ENCODE results near the gene TMEM8B.
A peak's percentile ranks its signal among the peaks of the same experiment; 100 is the strongest.
"Not testable (repeated sequence)": the region's sequence is repeated elsewhere in the genome, so short reads cannot be mapped to it uniquely, and the experiment has no call there.

Gene TMEM8B

DNA sequence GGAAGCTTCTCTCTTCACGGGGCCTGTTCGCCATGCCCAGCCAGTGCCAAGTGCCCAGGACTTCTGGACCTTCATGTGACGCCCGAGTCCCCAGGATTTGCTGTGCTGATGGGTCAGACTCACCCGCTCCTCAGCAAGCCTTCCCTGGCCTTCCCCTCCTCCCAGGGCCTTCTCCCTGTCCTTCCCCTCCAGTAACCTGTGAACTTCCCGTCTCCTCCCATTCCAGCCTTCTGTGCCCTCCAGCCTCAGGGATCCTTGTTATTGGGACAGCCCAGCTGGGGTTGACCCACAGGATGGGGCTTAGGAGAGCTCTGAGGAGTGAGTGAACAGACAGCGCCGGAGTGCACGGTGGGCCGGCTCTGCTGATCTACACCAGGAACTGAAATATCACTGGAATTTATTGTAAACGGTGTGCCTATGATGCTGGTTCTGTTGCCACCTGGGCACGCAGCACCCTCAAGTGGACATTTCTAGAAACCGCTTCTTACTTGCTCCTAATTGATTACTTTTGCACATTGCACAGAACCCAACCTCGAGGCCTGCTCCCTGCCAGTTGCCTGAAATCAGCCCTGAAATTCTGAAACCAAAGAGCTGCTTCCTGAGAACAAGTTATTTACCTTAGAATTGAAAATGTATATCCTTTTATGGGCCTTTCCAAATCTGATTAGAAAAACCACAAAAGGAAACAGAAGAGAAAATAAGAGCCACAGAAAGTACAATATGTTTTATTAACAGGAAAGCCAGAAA, 81.8 kb downstream of the TMEM8B start:
- H3K4me2 ChIP-seq (ENCODE audit: insufficient read depth, low read length, poor library complexity, severe bottlenecking): no peak overlapping the region
- H3K9ac ChIP-seq (ENCODE audit: low read depth, low read length, poor library complexity): no peak overlapping the region
- H2AK5ac ChIP-seq (ENCODE audit: low read depth, low read length): peak overlapping the region; percentile 66
- peak overlapping the region; percentile 97 for H4K91ac ChIP-seq (ENCODE audit: low read depth, low read length, poor library complexity)
- H3K27me3 ChIP-seq (ENCODE audit: control insufficient read depth in 3 of 3, insufficient read depth in 3 of 3, low read depth in 1 of 3, low read length in 3 of 3): no peaks in the 10 kb centered on the region
- H2BK5ac ChIP-seq (ENCODE audit: low read length): peak overlapping the region; percentile 87
- no peak overlapping the region for H3K27ac ChIP-seq (replicated peaks; ENCODE audit: low read length)
- no peaks in the 10 kb centered on the region for H3K36me3 ChIP-seq (replicated peaks in 1 of 2; ENCODE audit: control insufficient read depth in 2 of 2, insufficient read depth in 2 of 2, low read length in 2 of 2)
- no peak for DNase-seq (ENCODE audit: low spot score)
- H3K14ac ChIP-seq (ENCODE audit: low read length): peak overlapping the region; percentile 11
- H2BK15ac ChIP-seq (ENCODE audit: low read length): peak overlapping the region; percentile 95
- H3K4ac ChIP-seq (ENCODE audit: low read length): no peak overlapping the region
- no peak overlapping the region for H2AFZ ChIP-seq (ENCODE audit: low read length)
- H3K4me3 ChIP-seq (ENCODE audit: low read length in 2 of 2): peak overlapping the region in 1 of 2 donors; percentile 17
- no peaks in the 10 kb centered on the region for H3K79me1 ChIP-seq (ENCODE audit: low read depth, low read length)
- H3K23ac ChIP-seq (ENCODE audit: low read depth, low read length, poor library complexity): peak overlapping the region; percentile 8
- peak overlapping the region; percentile 98 for H2BK12ac ChIP-seq (ENCODE audit: low read length)
- no peaks in the 10 kb centered on the region for H3K9me3 ChIP-seq (replicated peaks in 1 of 2; ENCODE audit: control insufficient read depth in 2 of 2, insufficient read depth in 1 of 2, low read depth in 1 of 2, low read length in 2 of 2)
- peak overlapping the region; percentile 69 for H2BK120ac ChIP-seq (ENCODE audit: low read depth, low read length)
- peak overlapping the region; percentile 78 for H3K18ac ChIP-seq (ENCODE audit: low read length)
- H4K8ac ChIP-seq (ENCODE audit: low read depth, low read length): no peak overlapping the region
- H3K4me1 ChIP-seq (ENCODE audit: control insufficient read depth in 2 of 2, insufficient read depth in 1 of 2, low read depth in 1 of 2, low read length in 2 of 2): peaks cover 29 to 43% of the 10 kb centered on the region in 2 donors
- WGBS, 2 donors (ENCODE audit: extremely low coverage in 2 of 2, insufficient read length in 2 of 2, insufficient replicate concordance in 1 of 2): no CpG with 5 or more reads among the region's 14 CpGs

DNA sequence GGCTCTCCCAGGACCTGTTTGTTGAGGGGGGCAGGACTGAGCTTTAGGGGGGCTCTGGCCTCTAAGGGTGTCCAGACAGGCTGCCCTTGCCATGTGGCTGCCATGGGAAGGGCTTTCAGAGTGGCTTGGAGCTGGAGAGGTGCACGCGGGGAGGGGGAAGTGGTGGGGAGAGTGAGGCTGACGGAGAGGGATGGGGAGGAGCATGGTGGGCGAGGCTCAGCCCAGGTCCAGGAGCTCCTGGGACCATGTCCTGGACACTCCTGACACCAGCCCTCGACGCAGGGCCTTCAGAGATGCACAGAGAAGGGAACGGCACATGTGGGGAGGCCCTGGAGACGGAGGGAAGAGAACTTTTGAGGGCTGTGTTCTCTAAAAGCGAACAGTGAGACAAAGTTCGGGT, 82.7 kb downstream of the TMEM8B start:
- no peak overlapping the region for H3K4ac ChIP-seq (ENCODE audit: low read length)
- H2AK5ac ChIP-seq (ENCODE audit: low read depth, low read length): peak overlapping the region; percentile 17
- no peak overlapping the region for H3K9ac ChIP-seq (ENCODE audit: low read depth, low read length, poor library complexity)
- H2BK120ac ChIP-seq (ENCODE audit: low read depth, low read length): no peak overlapping the region
- H2BK5ac ChIP-seq (ENCODE audit: low read length): no peak overlapping the region
- peak overlapping the region; percentile 21 for H2BK15ac ChIP-seq (ENCODE audit: low read length)
- H3K79me1 ChIP-seq (ENCODE audit: low read depth, low read length): no peaks in the 10 kb centered on the region
- no peak overlapping the region for H3K4me2 ChIP-seq (ENCODE audit: insufficient read depth, low read length, poor library complexity, severe bottlenecking)
- H2BK12ac ChIP-seq (ENCODE audit: low read length): no peak overlapping the region
- H2AFZ ChIP-seq (ENCODE audit: low read length): no peak overlapping the region
- H3K4me1 ChIP-seq (ENCODE audit: control insufficient read depth in 2 of 2, insufficient read depth in 1 of 2, low read depth in 1 of 2, low read length in 2 of 2): peaks cover 26 to 35% of the 10 kb centered on the region in 2 donors
- H3K23ac ChIP-seq (ENCODE audit: low read depth, low read length, poor library complexity): no peak overlapping the region
- no peak overlapping the region for H3K27ac ChIP-seq (replicated peaks; ENCODE audit: low read length)
- WGBS, 2 donors (ENCODE audit: extremely low coverage in 2 of 2, insufficient read length in 2 of 2, insufficient replicate concordance in 1 of 2): no CpG with 5 or more reads among the region's 10 CpGs
- H3K27me3 ChIP-seq (ENCODE audit: control insufficient read depth in 3 of 3, insufficient read depth in 3 of 3, low read depth in 1 of 3, low read length in 3 of 3): no peaks in the 10 kb centered on the region
- no peak overlapping the region for H3K4me3 ChIP-seq (ENCODE audit: low read length in 2 of 2)
- peak overlapping the region; percentile 68 for H3K18ac ChIP-seq (ENCODE audit: low read length)
- H4K91ac ChIP-seq (ENCODE audit: low read depth, low read length, poor library complexity): no peak overlapping the region
- H3K14ac ChIP-seq (ENCODE audit: low read length): peak overlapping the region; percentile 59
- no peaks in the 10 kb centered on the region for H3K9me3 ChIP-seq (replicated peaks in 1 of 2; ENCODE audit: control insufficient read depth in 2 of 2, insufficient read depth in 1 of 2, low read depth in 1 of 2, low read length in 2 of 2)
- no peak overlapping the region for H4K8ac ChIP-seq (ENCODE audit: low read depth, low read length)
- H3K36me3 ChIP-seq (replicated peaks in 1 of 2; ENCODE audit: control insufficient read depth in 2 of 2, insufficient read depth in 2 of 2, low read length in 2 of 2): no peaks in the 10 kb centered on the region
- DNase-seq (ENCODE audit: low spot score): no peak

DNA sequence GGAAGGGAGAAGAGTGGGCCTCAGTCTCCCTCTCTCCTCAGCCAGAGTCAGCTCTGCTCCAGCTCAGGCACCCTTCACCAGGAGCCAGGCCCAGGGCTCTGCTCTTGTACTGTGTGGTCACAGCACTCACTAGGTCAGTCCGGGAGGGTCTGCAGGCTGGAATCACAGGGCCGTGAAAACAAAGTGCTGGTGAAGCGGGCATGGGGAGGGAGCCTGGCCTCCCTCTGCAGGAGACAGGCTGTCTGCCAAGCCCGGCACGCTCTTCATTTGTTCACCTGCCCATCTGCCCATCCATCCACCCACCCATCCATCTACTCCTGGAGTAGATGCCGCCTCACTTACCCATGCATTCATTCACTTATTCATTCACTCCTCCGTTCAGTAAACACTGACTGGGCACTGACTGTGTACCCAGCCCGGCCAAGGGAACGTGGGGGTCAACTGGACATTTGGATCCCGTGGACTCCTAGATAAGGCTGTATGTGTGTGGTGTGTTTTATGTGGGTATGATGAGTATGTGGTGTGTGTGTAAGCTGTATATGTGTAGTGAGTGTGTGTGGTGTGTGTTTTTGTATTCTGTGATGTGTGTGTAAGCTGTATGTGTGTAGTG, 83.9 kb downstream of the TMEM8B start:
- Histone ChIP-seq H2BK12ac (ENCODE audit: low read length) (no peak overlapping the region), H3K18ac (ENCODE audit: low read length) (peak overlapping the region; percentile 30), H4K8ac (ENCODE audit: low read depth, low read length) (no peak overlapping the region), H2BK15ac (ENCODE audit: low read length) (no peak overlapping the region), H2AK5ac (ENCODE audit: low read depth, low read length) (no peak overlapping the region), H3K4me1 (ENCODE audit: control insufficient read depth in 2 of 2, insufficient read depth in 1 of 2, low read depth in 1 of 2, low read length in 2 of 2) (peaks cover 16 to 24% of the 10 kb centered on the region in 2 donors), H3K4me3 (ENCODE audit: low read length in 2 of 2) (no peak overlapping the region), H4K91ac (ENCODE audit: low read depth, low read length, poor library complexity) (no peak overlapping the region), H3K23ac (ENCODE audit: low read depth, low read length, poor library complexity) (no peak overlapping the region), H3K27ac (replicated peaks; ENCODE audit: low read length) (no peak overlapping the region), H2BK5ac (ENCODE audit: low read length) (no peak overlapping the region), H3K14ac (ENCODE audit: low read length) (no peak overlapping the region), H3K9me3 (replicated peaks in 1 of 2; ENCODE audit: control insufficient read depth in 2 of 2, insufficient read depth in 1 of 2, low read depth in 1 of 2, low read length in 2 of 2) (no peaks in the 10 kb centered on the region), H3K4me2 (ENCODE audit: insufficient read depth, low read length, poor library complexity, severe bottlenecking) (no peak overlapping the region), H3K4ac (ENCODE audit: low read length) (no peak overlapping the region), H3K27me3 (ENCODE audit: control insufficient read depth in 3 of 3, insufficient read depth in 3 of 3, low read depth in 1 of 3, low read length in 3 of 3) (no peaks in the 10 kb centered on the region), H3K9ac (ENCODE audit: low read depth, low read length, poor library complexity) (no peak overlapping the region), H3K36me3 (replicated peaks in 1 of 2; ENCODE audit: control insufficient read depth in 2 of 2, insufficient read depth in 2 of 2, low read length in 2 of 2) (no peaks in the 10 kb centered on the region), H3K79me1 (ENCODE audit: low read depth, low read length) (no peaks in the 10 kb centered on the region), H2BK120ac (ENCODE audit: low read depth, low read length) (no peak overlapping the region), H2AFZ (ENCODE audit: low read length) (no peak overlapping the region)
- DNase-seq (ENCODE audit: low spot score): no peak
- WGBS, 2 donors (ENCODE audit: extremely low coverage in 2 of 2, insufficient read length in 2 of 2, insufficient replicate concordance in 1 of 2): no CpG with 5 or more reads among the region's 10 CpGs

DNA sequence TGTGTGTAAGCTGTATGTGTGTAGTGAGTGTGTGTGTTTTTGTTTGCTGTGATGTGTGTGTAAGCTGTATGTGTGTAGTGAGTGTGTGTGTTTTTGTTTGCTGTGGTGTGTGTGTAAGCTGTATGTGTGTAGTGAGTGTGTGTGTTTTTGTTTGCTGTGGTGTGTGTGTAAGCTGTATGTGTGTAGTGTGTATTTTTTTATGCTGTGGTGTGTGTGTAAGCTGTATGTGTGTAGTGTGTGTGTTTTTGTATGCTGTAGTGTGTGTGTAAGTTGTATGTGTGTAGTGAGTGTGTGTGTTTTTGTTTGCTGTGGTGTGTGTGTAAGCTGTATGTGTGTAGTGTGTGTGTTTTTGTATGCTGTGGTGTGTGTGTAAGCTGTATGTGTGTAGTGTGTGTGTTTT, 84.4 kb downstream of the TMEM8B start:
- not testable (repeated sequence) for DNase-seq (ENCODE audit: low spot score); H2AK5ac ChIP-seq (ENCODE audit: low read depth, low read length); H2BK15ac ChIP-seq (ENCODE audit: low read length); H2AFZ ChIP-seq (ENCODE audit: low read length); H3K4ac ChIP-seq (ENCODE audit: low read length); H3K18ac ChIP-seq (ENCODE audit: low read length); H4K8ac ChIP-seq (ENCODE audit: low read depth, low read length); H3K4me2 ChIP-seq (ENCODE audit: insufficient read depth, low read length, poor library complexity, severe bottlenecking); H2BK5ac ChIP-seq (ENCODE audit: low read length); H3K79me1 ChIP-seq (ENCODE audit: low read depth, low read length); H3K27me3 ChIP-seq (ENCODE audit: control insufficient read depth in 3 of 3, insufficient read depth in 3 of 3, low read depth in 1 of 3, low read length in 3 of 3); H3K14ac ChIP-seq (ENCODE audit: low read length); H3K4me3 ChIP-seq (ENCODE audit: low read length in 2 of 2); H3K23ac ChIP-seq (ENCODE audit: low read depth, low read length, poor library complexity); H3K27ac ChIP-seq (replicated peaks; ENCODE audit: low read length); H4K91ac ChIP-seq (ENCODE audit: low read depth, low read length, poor library complexity); H3K36me3 ChIP-seq (replicated peaks in 1 of 2; ENCODE audit: control insufficient read depth in 2 of 2, insufficient read depth in 2 of 2, low read length in 2 of 2); H3K9me3 ChIP-seq (replicated peaks in 1 of 2; ENCODE audit: control insufficient read depth in 2 of 2, insufficient read depth in 1 of 2, low read depth in 1 of 2, low read length in 2 of 2); H2BK120ac ChIP-seq (ENCODE audit: low read depth, low read length); H2BK12ac ChIP-seq (ENCODE audit: low read length); H3K9ac ChIP-seq (ENCODE audit: low read depth, low read length, poor library complexity)
- H3K4me1 ChIP-seq (ENCODE audit: control insufficient read depth in 2 of 2, insufficient read depth in 1 of 2, low read depth in 1 of 2, low read length in 2 of 2): peaks cover 10 to 18% of the 10 kb centered on the region in 2 donors
